ENCODE measurements around the gene COL5A1. TPM values are rescaled to one million over a fixed set of nuclear protein-coding genes. Genes with fewer than 3 reads are reported as not detected.
A peak's percentile ranks its signal among the peaks of the same experiment; 100 is the strongest.
"Not testable (repeated sequence)": the region's sequence is repeated elsewhere in the genome, so short reads cannot be mapped to it uniquely, and the experiment has no call there.

Gene COL5A1
- polyA plus RNA-seq, 3 donors = 70.5 to 77.2 (median 77.0) TPM

DNA sequence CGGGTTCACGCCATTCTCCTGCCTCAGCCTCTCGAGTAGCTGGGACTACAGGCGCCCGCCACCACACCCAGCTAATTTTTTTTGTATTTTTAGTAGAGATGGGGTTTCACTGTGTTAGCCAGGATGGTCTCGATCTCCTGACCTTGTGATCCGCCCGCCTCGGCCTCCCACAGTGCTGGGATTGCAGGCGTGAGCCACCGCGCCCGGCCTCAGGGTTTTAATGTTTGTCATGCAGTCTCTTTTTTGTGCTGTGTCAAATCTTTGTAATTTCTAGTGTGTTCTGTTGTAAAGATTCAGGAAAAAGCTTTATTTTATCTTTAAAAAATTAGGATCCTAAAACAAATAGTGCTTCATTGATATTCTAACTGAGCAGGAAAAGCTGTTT lies 62.1 kb downstream of the COL5A1 start:
- not testable (repeated sequence) for DNase-seq (ENCODE audit: low read depth in 3 of 3, low spot score in 2 of 3)

GRCh38 chr9:134704498-134704897 lies 62.9 kb downstream of the COL5A1 start:
- DNase-seq (ENCODE audit: low read depth in 3 of 3, low spot score in 2 of 3) = no peak

GRCh38 chr9:134705786-134706185 lies 64.2 kb downstream of the COL5A1 start:
- no peak for DNase-seq (ENCODE audit: low read depth in 3 of 3, low spot score in 2 of 3)

- DNase-seq (ENCODE audit: low read depth in 3 of 3, low spot score in 2 of 3) = no peak
These were observed 64.9 kb downstream of the COL5A1 start for GRCh38 chr9:134706522-134706921.

- DNase-seq (ENCODE audit: low read depth in 3 of 3, low spot score in 2 of 3) = peak; percentile 47 to 70 (median 68)
These were observed 65.6 kb downstream of the COL5A1 start for GRCh38 chr9:134707031-134707680.

DNA sequence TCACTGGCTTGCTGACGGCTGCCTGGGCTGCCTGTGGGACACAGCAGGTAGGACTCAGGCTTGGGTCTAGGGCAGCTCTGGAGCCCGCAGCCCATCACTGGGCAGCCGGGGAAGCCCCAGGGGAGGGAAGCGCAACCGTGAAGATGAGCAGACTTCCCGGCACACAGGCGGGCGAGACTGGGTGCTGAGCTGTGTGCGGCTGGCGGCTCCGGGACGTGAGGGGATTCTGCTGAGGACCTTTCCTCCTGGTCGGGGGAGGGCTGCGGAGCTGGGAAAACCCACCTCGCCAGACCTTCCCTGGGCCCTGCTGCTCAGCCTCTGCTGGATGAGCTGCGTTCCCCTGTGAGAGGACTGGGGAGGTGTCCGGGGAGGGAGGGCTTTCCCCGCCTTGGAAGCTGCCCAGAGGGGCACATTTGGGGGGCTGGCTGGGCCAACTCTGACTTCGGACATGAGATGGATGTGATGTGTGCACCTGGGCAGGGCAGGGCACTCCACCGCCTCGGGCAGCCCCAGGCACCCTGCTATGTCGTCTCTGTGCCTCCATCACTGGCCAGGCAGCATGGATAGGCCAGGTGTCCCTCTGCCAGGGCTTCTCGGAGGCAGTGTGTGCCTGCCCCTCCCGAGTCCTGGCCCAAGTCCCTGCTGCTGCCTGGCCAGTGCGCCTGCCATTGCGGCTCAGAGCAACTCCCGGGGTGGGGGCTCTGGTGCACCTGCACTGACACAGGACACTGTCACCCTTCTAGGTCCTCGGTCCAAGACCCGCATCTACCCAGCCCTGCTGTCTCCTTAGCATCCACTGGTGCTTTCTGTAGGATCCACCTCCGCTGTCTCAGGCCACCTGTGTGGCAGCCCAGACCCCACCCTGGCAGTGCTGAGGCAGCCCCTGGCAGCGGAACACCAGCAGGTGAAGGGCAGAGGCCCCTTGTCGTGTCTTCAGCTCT lies 66.4 kb downstream of the COL5A1 start:
- DNase-seq (ENCODE audit: low read depth in 3 of 3, low spot score in 2 of 3) = no peak

GRCh38 chr9:134708672-134709038 lies 67.1 kb downstream of the COL5A1 start:
- no peak for DNase-seq (ENCODE audit: low read depth in 3 of 3, low spot score in 2 of 3)

GRCh38 chr9:134709512-134710270 lies 68.1 kb downstream of the COL5A1 start:
- DNase-seq (ENCODE audit: low read depth in 3 of 3, low spot score in 2 of 3) = no peak

- DNase-seq (ENCODE audit: low read depth in 3 of 3, low spot score in 2 of 3) = no peak
These were observed 68.6 kb downstream of the COL5A1 start for GRCh38 chr9:134710271-134710540.

DNA sequence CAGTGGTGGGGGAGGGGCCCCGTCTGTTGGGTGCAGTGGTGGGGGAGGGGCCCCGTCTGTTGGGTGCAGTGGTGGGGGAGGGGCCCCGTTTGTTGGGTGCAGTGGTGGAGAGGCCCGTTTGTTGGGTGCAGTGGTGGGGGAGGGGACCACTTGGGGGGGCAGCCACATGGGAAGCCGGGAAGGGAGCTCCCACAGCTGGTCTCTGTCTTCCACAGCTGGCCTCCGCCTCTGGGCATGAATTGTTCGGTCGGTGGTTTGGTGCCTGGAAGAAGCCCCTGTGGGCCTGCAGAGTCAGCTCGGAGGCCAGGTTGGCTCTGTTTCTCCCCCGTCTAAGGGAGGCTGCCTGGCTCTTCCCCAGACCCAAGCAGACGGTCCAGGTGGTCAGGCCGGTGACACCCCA lies 69.3 kb downstream of the COL5A1 start:
- DNase-seq (ENCODE audit: low read depth in 3 of 3, low spot score in 2 of 3) = no peak

- DNase-seq (ENCODE audit: low read depth in 3 of 3, low spot score in 2 of 3) = no peak
These were observed 70.6 kb downstream of the COL5A1 start for GRCh38 chr9:134712243-134712642.

GRCh38 chr9:134712926-134713325 lies 71.3 kb downstream of the COL5A1 start:
- DNase-seq (ENCODE audit: low read depth in 3 of 3, low spot score in 2 of 3) = no peak

- not testable (repeated sequence) for DNase-seq (ENCODE audit: low read depth in 3 of 3, low spot score in 2 of 3)
These were observed 73.9 kb downstream of the COL5A1 start for GRCh38 chr9:134715536-134715935.

DNA sequence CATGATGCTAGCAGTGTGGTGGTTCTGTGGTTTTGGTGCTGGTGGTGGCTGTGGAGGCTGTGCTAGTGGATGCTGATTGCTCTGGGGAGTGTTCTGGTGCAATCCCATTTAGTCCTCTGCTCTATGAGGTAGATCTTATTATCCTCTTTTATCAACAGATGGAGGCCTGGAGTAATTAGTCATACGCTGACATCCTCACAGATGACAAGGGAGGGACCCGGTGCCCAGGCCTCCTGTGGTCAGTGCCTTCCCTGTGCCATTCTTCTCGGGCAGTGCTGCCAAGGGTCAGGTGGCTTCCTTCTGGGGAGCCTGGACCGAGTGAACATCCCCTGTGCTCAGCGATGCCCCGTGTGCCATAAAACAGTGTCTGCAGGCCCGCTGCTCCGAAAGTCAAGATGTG lies 74.5 kb downstream of the COL5A1 start:
- no peak for DNase-seq (ENCODE audit: low read depth in 3 of 3, low spot score in 2 of 3)

- DNase-seq (ENCODE audit: low read depth in 3 of 3, low spot score in 2 of 3) = no peak
These were observed 75.5 kb downstream of the COL5A1 start for GRCh38 chr9:134717056-134717455.

DNA sequence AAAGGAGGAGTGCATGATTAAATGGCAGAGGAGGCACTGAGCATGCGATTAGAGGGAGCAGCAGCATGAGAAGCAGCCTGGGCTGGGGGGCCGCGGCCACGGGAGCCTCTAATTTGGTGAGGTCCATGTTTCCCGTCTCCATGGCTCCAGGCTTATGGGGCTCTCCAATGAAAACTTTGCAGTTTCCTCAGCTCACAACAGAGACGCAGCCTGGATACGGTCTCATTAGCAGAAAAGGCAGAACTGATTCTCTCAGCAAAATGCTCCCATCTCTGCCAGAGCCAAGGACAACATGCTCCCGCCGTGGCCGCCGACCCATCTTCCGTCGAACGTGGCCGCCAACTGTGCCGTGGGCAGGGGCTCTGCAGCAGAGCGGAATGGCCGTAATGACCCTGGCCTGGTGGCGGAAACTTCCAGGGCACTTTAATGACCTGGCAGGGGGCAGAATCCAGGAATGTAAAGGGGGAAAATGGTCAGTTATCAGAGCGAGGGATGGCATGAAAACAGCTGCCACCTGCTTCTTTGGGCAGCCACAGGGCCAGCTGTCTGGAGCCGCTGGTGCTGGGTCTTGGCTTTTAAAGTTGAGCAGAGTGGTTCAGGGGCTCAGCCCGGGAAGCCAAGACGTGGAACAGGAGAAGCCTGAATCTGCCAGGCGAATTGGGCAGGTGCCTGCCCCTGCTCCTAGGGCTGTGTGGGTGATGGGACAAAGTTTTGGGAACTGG lies 76.5 kb downstream of the COL5A1 start:
- DNase-seq (ENCODE audit: low read depth in 3 of 3, low spot score in 2 of 3) = no peak

- no peak for DNase-seq (ENCODE audit: low read depth in 3 of 3, low spot score in 2 of 3)
These were observed 77.7 kb downstream of the COL5A1 start for GRCh38 chr9:134719331-134719730.

DNA sequence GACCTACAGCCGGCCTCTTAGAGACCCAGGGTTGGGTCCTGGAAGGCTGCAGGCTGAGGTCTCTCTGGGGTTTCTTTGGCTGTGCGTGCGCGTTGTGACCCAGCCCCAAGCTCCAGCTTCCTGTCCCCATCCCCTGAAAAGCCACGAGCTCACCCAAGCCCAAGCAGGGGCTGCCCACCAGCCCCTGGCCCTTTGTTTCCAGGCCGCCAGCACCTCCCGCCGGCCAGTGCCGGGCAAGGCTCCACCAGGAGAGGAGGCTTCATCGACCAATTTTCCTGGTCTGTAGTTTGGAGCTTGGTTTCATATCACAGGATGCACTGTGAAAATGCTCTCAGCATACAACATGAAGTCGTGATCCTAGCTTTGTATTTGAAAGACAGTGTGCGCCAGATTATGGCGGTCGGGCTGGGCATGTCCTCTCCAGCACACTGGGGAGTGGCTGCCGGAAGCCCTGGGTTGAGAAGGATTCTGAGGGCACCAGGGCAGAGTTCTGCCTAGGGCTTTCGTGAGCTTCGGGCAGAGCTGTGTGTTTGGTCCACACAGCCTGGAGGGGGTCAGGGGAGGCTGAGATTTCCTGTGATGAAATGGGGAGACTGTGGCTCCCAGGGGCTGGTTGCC lies 78.6 kb downstream of the COL5A1 start:
- DNase-seq (ENCODE audit: low read depth in 3 of 3, low spot score in 2 of 3) = no peak

DNA sequence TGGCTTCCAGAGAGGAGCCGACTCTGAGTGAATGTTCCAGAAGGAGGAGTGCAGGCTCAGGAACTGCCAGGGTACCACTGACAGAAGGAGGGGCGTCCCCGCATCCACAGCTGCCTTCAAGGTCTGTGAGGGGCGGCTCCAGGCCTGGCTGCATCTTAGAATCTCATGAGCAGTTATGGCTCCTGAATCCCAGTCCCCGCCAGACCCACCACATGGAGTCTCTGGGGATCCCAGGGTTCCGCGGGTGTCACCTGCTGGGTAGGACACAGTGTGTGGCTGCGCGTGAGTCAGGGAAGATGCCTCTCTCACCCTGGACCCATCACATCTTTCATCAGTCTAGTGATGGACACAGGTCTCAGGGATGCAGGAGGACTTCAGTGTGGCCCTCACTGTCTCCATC lies 79.2 kb downstream of the COL5A1 start:
- no peak for DNase-seq (ENCODE audit: low read depth in 3 of 3, low spot score in 2 of 3)

DNA sequence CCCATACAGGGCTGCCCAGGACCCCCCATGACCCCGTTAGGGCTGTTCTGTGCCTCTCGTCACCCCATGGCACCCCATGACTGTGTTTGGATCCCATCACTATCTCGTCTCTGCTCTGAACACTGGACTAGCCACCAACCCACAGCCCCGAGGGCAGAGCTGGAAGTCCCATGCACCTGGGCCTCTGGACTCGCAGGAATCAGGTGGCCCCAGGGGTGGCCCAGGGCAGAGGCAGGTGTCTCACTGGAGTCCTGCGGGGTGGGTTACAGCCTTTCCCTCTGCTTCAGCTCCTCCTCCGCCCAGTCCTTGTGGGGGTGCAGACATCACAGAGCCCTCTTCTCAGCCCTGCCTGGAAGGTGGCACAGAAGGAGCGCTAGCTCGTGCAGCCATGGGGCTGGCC lies 79.7 kb downstream of the COL5A1 start:
- DNase-seq (ENCODE audit: low read depth in 3 of 3, low spot score in 2 of 3) = no peak

Measured in right renal cortex interstitium (tissue), 3 donors.